ENCODE results near the gene SENP8.

DNA sequence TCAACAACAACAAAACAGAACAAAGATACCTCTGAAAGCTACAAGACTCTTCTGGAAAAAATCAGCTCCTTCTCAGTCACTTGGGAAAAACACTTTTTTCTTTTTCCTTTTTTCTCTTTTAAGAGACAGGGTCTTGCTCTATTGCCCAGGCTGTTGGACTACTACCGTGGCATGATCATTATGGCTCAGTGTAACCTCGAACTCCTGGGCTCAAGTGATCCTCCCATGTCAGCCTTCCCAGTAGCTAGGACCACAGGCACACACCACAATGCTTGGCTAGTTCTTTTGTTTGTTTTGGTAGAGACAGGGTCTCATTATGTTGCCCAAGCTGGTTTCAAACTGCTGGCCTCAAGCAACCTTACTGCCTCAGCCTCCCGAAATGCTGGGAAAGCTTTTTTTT is 13.1 kb upstream of the SENP8 start:
- TF ChIP-seq TAF1 (IDR thresholded peaks at IDR 0.05; ENCODE audit: borderline replicate concordance, low read depth, low read length) (no peak), POLR2A (IDR thresholded peaks at IDR 0.05; ENCODE audit: low read depth, low read length) (no peak), POLR2AphosphoS5 (IDR thresholded peaks at IDR 0.05; ENCODE audit: low read depth, low read length) (no peak)
